Urothelium cell line (cell line): ENCODE measurements around the gene IQCF2.
"Not testable (repeated sequence)": the region's sequence is repeated elsewhere in the genome, so short reads cannot be mapped to it uniquely, and the experiment has no call there.

ENCODE experiments used
- DNase-seq: peaks from one replicate; pipeline ENCODE4 v3.0.0; 2011; ENCODE audit warnings: low spot score, mixed read lengths
- FAIRE-seq: peaks from 2 replicates; lab custom pipeline; 2011; peaks lifted over from hg19 to GRCh38; lab: Jason Lieb, UNC

The IQCF2 gene

DNA sequence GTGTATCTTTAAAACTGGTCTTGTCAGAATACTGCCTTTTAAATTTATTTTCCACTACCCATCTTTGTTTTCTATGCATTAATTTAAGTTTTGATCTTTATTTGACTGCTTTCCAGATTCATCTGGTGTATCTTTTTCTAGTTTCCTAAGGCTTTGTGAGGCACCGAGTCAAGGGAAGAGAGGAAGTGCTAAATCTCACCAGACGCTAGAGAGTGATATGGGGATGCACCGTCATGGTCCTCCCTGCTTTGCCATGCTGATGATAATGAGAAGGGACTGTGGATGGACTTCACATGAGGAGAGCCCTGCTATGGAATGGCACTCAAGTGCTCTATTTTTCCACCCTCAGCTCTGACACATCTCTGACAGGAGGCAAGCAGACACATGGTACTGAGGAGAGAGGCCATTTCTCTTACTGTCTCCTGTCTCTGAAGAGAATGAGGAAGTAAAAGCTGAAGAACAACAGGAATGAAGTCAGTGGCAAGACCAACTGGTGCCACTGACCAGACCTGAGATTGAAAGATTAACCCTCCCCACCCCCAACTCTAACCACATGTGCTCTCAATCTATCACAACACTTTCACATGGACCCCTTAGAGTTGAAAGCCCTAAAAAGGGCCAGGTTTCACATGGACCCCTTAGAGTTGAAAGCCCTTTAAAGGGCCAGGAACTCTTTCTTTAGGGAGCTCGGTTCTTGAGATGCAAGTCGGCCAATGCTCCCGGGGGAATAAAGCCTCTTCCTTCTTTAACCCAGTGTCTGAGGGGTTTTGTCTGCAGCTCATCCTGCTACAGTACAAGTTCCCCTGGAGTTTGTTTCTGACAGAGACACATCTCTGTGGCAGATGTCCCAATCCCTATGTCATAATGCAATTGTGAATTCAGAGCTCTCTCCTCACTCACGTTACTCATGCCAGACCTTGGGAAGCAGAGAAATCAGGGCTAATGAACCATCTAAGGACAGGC lies at the start of gene IQCF2:
Gene IQCF2, plus strand, starts transcription at position 913 of the 963 bp plus-strand sequence. CDS start 52 bp downstream, outside the sequence.
- DNase-seq: no peak
- FAIRE-seq: no peak

DNA sequence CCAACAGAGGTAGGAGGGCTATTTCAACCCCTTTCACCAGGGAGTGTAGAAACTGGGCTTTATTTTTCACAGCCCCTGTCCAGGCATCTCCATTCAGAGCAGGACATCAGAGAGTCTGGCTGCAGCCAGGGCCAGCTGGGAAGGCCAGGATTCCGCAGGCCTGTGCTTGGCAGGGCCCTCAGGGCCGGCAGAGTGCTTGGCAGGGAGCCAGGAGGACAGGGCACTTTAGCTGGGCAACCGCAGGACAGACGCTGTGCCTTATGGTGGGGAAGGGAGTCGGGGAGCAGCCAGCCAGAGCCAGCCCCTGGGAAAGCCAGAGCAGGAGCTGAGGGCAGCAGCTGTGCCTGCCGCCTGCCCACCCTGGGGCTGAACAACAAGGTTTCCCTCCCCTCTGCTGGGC lies 47.9 kb upstream of the IQCF2 start:
- no peak for FAIRE-seq
- DNase-seq: no peak

DNA sequence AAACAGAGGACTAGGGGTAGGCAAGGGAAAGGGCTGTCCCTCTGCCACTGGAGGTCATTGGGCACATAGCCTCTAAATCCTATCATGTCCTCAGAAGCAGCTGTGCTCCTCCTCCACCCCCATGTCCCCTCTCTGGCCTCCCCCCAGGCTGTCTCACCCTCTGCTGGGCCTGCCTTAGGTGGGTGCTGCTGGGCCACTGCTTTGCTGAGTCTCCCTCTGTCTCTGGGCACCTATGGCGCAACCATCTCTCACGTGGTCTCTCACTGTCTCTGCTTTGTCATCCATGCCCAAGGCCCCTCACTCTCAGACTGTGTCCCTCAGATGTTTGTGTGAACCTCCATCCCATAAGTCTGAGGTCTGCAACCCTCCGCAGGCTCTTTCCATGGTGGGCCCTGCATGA lies 47.4 kb upstream of the IQCF2 start:
- no peak for FAIRE-seq
- no peak for DNase-seq

DNA sequence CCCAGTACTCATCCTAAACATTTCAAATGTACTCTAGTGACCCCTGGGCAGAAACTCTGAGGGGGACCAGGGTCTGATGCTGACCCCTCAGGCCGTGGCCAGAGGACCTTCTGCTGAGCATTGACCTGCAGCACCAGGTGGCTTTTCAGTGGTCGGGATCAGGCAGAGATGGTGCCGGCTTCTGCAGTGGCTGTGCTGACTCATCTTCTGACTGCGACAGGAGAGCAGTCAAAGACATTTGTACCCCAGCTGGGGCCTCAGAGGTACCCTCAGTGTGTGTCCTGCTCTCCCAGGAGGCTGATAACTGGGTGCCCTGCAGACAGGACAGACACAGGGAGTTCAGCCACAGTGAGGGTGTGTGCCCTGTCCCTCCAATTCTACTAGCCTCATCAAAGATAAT lies 45.8 kb upstream of the IQCF2 start:
- DNase-seq (no peak), FAIRE-seq (no peak)

DNA sequence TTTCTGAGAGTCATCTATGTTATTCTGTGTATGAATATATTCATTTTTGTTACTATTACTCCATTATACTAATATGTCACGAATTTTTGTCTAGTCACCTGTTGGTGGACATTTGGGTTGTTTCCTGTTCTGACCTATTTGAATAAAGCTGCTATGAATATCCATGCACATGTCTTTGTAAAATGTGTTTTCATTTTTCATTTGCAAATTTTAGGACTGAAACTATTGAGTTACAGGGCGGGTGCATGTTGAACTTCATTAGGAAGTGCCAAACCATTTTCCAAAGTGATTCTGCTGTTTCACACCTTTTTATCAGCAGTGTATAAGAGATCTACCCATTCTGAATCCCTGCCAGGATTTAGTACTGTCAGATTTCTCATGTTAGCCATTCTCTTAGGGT lies 44.7 kb upstream of the IQCF2 start:
- DNase-seq (no peak), FAIRE-seq (no peak)

DNA sequence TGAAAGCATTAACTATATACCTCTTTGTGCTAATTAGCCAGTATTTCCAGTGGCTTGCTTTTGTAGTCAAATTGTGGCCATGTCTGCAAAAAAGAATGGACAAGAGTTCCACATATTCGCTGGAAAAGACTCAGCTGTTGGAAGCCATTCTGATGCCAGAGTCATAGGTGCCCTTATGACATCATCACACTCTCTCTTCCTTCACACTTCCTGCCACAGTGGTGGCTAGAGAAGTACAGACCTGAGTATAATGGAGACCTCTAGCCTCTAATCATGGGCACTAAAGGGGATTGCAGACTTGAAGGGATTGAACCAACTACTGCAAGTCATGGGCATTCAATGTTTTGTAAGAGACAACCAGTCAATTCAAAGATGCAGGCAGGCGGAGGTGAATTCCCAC lies 44.0 kb upstream of the IQCF2 start:
- no peak for FAIRE-seq

DNA sequence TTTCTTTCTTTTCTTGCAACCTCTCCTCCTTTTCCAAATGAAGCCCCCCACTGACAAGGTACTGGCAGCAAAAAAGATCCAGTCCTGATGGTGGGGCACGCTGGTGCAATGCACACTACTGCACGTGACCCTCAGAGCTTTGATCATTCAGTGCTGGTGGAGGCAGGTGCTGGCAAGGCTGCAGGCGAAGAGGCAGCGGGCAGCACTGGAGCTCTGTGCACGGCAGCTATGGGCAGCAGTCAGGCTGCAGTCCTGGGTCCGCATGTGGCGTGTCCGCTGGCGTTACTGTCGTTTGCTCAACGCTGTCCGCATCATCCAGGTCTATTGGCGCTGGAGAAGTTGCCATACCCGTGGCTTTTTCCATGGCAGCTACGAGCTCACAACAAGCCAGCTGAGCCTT lies 42.3 kb upstream of the IQCF2 start:
- DNase-seq: no peak
- FAIRE-seq: no peak

More for the DNA sequence above, 44.0 kb upstream of the IQCF2 start:
- no peak for DNase-seq

DNA sequence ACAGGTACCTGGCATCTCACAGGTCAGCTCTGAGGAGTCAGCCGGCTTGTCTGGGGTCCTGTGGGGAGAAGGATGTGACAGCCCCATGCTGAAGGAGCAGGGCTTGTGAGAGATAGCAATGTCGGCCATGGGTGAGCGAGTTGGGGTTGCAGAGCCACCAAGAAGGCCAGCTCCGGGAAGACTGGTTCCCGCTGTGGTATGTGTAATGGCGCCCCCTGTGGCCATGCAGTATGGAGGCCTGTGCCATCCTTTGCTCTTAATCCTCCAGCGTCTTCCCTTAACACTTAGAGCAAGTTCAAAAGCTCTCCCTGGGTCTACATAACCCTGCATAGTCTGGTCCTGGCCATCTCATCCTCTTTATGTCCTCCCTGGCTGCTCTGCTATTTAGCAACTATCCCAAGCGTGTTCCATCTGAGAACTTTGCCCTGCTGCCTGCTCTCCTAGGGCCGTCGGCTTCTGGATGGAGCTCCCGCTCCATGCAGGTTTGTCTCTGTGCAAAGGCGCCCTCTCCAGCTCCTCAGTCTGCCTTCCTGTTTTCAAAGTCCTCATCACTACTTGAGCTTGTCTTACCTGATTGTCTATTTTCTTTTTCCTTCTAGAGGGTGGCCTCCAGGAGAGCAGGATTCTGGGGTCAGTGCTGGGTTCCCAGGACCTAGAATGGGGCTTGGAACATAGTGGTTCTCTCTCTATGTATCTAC lies 41.6 kb upstream of the IQCF2 start:
- DNase-seq (peak; percentile 21), FAIRE-seq (no peak)

DNA sequence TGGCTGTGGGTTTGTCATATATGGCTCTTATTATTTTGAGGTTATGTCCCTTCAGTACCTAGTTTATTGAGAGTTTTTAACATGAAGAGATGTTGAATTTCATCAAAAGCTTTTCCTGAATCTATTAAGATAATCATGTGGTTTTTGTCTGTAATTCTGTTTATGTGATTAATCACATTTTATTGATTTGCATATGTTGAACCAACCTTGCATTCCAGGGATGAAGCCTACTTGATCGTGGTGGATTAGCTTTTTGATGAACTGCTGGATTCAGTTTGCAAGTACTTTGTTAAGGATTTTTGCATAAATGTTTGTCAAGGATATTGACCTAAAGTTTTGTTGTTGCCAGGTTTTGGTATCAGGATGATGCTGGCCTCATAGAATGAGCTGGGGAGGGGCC lies 33.1 kb upstream of the IQCF2 start:
- no peak for FAIRE-seq
- DNase-seq: no peak

DNA sequence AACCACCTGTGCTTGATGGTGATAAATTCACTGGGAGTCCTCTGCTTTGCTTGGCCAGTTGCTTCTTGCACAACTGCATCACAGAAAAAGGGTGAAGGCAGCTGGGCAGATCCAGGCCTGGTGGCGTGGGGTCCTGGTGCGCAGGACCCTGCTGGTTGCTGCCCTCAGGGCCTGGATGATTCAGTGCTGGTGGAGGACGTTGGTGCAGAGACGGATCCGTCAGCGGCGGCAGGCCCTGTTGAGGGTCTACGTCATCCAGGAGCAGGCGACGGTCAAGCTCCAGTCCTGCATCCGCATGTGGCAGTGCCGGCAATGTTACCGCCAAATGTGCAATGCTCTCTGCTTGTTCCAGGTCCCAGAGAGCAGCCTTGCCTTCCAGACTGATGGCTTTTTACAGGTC lies 31.1 kb upstream of the IQCF2 start:
- FAIRE-seq: no peak
- DNase-seq: no peak

DNA sequence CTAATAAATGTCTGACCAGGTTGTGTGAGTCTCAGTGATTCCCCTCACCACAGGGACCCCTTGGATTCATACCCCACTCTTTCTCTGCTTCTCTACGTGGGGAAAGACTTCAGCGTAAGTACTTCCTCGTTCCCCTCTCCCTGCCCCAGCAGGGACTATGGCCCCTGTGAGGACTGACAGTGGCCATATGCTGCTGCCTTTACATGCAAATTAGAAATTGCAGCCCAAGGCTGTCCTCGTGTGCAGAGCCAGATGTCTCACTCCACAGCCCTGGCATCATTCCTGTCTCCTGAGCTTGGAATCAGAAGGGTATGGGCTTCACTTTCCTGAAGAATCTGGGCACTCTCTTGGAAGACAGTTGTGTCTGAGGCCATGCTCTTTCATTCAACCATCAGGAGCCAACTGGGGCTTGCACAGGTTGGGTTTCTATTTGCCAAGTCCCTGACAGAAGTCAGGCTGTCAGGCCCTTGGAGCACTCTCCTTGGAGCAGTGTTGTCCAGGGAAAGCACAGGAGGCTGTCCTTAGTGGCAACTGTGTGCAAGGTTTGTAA lies 30.5 kb upstream of the IQCF2 start:
- peak; percentile 23 for FAIRE-seq
- DNase-seq: no peak

DNA sequence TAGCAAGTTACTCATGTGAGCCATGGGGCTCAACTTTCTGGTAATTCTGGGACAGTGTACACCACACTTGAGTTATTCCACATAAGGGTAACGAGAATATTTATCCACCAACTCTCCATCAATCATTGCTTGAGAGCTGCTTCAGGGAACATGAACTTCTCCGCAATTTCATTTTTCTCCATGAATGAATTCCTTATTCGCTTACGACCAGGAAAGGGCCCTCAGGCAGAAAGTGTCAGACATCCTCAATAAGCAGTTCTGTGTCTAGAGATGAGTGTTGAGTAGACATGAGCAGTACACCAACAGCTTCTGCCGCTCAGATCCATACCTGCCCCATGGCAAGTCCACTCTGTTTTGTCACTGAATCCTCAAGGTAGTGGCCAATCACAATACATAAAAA lies 24.8 kb upstream of the IQCF2 start:
- DNase-seq (no peak), FAIRE-seq (no peak)

DNA sequence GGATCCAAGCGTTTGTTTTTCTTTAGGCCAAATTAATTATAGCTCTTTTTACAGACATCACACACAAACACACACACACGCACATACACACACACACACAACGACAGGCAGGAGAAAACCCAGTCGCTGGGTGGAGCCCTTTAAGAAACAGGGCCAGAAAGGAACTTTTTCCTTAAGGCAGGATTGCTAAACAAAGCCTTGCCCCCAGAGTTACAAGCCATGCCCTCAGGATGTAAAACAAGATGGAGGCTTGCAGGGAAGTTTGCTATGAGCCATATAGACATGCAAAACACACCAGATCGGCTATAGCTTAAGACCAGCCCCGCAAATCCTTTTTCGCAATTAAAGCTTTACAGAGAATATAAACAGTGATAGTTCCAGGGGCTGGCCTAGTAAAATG lies 16.3 kb upstream of the IQCF2 start:
- no peak for DNase-seq
- no peak for FAIRE-seq

DNA sequence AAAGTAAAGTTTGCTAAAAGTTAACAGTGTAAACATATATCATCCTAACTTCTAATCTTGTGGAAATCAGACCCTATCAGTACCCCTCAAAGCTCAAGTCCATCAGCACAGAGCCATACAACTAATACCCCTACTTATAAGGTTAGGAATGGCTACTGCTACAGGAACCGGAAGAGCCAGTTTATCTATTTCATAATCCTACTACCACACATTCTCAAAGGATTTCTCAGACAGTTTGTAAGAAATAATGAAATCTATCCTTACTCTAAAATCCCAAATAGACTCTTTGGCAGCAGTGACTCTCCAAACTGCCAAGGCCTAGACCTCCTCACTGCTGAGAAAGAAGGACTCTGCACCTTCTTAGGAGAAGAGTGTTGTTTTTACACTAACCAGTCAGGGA lies 6.0 kb upstream of the IQCF2 start:
- not testable (repeated sequence) for DNase-seq, FAIRE-seq

DNA sequence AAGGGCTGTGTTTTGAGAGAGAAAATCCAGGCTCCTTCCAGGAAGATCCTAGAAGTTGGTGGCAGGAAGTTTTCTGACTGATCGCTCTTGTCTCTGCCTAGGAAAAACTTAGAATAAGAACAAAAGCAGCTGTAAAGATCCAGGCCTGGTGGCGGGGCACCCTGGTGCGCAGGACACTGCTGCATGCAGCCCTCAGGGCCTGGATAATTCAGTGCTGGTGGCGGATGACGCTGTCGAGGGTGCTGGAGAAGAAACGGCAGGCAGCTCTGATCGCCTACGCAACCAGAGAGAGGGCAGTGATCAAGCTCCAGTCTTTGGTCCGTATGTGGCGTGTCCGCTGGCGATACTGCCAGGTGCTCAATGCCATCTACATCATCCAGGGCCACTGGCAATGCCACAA lies 1.5 kb downstream of the IQCF2 start:
- FAIRE-seq: no peak
- no peak for DNase-seq

DNA sequence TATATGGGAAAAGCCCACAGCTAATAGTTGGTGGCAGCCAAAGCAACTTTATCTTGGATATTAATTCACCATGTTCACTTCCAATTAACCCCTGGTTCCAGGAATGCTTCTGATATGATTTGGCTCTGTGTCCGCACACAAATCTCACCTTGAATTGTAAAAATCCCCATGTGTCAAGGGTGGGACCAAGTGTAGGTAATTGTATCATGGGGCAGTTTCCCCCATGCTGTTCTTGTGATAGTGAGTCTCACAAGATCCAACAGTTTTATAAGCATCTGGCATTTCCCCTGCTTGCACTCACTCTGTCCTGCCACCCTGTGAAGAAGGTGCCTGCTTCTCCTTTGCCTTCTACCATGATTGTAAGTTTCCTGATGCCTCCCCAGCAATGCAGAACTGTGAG lies 7.5 kb downstream of the IQCF2 start:
- DNase-seq, FAIRE-seq: not testable (repeated sequence)

DNA sequence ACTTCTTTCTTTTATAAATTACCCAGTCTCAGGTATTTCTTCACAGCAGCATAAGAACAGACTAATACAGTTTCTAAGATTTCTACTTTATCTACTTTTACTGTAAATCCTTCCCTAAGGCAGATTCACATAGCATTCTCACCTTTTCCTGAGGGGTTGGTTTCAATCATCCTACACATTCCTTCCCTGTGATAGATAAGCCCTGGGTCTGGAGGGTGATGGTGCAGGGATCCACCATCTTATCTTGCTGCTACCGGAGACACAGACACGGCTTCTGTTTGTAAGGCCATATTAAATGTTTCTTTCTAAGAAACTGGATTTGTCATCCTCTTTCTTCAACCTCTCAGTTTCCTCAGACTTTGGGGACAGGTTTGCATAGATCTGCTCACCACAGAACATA lies 7.9 kb downstream of the IQCF2 start:
- FAIRE-seq: no peak
- no peak for DNase-seq

DNA sequence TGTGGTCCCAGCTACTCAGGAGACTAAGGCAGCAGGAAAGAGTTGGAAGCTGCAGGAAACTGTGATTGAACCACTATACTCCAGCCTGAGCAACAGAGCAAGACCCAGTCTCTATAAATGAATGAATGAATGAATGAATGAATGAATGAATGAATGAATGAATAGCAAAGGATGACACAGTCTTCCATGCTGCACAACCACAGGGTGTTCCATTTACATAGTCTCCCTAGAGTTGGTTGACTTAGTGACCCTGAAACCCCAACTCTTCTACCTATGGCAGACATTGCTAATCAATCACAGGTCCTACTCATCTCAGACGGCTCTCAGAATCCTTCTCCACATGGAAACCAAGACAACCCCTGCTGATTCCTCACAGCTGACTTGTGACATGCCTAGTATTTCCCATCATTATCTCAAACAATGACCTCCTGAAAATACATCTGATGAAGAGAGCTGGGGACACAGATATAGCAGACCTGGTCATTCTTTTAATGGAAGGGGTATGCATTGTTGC lies 11.9 kb downstream of the IQCF2 start:
- FAIRE-seq: no peak
- DNase-seq: no peak

DNA sequence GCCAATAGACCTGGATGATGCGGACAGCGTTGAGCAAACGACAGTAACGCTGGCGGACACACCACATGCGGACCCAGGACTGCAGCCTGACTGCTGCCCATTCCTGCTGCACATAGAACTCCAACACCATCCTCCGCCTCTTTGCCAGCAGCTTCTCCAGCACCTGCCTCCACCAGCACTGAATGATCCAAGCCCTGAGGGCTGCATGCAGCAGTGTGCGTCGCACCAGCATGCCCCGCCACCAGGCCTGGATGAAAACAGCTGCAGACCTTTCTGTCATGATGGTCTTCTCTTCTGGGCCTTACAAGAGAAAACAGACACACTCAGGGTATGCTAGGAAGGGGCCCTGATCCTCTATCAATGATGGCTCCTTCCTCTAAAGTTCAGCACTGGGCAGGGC lies 12.5 kb downstream of the IQCF2 start:
- DNase-seq (no peak), FAIRE-seq (no peak)

DNA sequence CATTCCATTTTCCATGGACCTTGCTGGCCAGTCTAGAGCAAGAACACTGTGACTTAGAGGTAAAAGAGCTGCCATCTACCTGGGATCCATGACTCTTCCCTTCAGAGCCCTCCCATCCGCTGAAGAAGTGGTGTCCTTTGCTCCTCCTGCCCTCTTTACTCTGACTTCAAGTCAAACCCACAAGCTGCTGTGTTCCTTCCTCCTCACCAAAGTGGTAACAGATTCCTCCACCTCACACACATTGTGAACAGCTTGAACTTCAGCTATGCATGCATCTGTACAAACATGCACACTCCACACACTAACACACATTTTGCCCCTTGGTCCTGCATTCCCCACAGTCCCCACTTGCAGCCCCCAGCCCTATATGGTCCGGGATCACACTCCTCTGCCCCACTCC lies 13.0 kb downstream of the IQCF2 start:
- FAIRE-seq (no peak), DNase-seq (no peak)

DNA sequence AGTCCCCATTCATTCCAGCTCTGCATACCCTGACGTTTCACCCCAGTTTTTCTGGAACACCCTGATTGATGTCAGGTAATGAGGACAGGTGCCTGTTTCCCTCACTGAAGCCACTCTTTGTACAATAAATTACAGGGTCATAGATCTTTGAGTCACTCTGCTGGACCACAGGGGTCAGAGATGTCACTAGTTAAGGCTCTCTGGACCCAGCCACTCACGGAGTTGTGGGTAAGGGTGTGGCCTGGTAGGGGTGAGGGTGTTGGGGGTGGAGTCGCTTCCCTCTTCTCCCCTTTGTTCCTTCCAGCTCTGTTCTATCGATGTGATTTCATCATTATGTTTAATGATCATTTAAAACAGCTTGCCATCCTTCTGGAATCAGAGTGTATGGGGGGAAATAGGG lies 13.5 kb downstream of the IQCF2 start:
- DNase-seq (no peak), FAIRE-seq (no peak)

DNA sequence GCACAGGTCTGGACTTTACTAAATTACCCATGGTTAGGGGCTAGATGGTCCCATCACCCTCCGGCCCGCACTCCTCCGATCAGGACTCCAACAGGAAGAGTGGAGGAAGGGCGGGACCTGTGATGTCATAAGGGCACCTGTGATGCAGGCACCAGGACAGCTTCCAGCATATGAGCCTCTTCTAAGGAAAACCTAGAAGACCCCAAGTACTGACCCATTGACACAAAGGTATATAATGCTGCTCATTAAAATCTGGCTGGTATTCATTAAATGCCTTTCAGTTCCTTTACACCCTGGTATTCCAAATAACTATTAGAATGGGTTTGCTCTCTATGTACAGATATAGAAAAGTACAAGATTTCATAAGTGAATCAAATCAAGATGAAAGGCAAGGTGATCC lies 14.1 kb downstream of the IQCF2 start, which contains the start of gene IQCF5:
Gene IQCF5, minus strand, starts transcription at position 101 of the 400 bp plus-strand sequence. Its CDS starts 70 bp downstream, at position 31.
- DNase-seq: no peak
- no peak for FAIRE-seq
